Neural progenitor cell (in vitro differentiated cells): ENCODE measurements around the gene HOXA5.

Experiments
- EZH2 ChIP-seq: fragments of 200-600 bp; sonication (generic); IDR thresholded peaks from 2 replicates; pipeline ENCODE4 v1.6.1; 2017; ENCODE audit warnings: antibody characterized with exemption, mild to moderate bottlenecking, moderate library complexity
- TF ChIP-seq, protein P1 (sequence below): fragments of 200-600 bp; sonication (generic); IDR thresholded peaks from 2 replicates; pipeline ENCODE4 v1.5.1; 2017; ENCODE audit warnings: antibody characterized with exemption, mild to moderate bottlenecking

DNA sequence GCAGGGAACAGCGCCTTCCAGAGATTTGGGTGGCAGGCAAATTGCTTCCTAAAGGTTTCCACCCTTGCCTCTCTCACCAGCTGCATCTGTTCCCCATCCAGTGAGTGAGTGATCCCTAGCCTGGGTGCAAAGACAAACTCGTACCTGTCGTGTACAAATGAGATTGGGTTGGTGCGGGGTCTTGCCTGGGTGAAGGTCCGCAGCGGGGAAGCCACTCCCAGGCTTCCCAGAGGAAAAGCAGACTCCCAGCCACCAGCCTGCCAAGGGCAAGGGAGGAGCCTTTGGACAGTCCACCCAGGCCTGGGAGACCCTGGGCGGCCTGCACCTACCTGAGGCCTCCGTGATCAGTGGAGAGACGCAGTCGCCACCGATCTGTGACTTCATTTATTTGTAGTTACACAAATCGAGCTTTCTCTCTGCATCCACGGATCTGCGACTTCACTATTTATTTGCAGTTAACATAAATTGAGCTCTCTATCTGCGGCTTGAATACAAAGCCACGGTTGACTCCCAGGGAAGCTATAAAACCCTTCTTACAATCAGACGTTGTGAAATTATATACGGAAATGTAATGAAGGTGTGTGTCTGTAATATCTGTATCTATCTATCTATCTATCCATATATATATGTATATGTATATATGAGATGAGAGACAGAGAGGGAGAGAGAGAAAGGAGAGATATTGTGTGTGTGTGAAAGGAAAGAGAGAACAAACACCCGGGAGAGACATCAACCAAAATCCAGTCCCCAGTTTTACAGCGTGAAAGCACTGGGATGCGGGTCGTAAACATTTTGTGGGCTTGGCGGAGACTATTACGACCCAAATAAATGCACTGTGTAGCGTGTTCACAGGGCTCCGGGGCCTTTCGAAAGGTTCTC, 16.0 kb upstream of the HOXA5 start:
- TF ChIP-seq, protein P1, sequence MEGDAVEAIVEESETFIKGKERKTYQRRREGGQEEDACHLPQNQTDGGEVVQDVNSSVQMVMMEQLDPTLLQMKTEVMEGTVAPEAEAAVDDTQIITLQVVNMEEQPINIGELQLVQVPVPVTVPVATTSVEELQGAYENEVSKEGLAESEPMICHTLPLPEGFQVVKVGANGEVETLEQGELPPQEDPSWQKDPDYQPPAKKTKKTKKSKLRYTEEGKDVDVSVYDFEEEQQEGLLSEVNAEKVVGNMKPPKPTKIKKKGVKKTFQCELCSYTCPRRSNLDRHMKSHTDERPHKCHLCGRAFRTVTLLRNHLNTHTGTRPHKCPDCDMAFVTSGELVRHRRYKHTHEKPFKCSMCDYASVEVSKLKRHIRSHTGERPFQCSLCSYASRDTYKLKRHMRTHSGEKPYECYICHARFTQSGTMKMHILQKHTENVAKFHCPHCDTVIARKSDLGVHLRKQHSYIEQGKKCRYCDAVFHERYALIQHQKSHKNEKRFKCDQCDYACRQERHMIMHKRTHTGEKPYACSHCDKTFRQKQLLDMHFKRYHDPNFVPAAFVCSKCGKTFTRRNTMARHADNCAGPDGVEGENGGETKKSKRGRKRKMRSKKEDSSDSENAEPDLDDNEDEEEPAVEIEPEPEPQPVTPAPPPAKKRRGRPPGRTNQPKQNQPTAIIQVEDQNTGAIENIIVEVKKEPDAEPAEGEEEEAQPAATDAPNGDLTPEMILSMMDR: no peak
- peak; percentile 67 for TF ChIP-seq EZH2
